Hepatocyte (in vitro differentiated cells): ENCODE results near the gene WDR88.

Experiments used
- EZH2 ChIP-seq: fragments of 200-600 bp; sonication (generic); IDR thresholded peaks from 2 replicates; pipeline ENCODE4 v1.6.1; 2016; ENCODE audit warnings: antibody characterized with exemption, mild to moderate bottlenecking, borderline replicate concordance
- EZH2phosphoT487 ChIP-seq: fragments of 200-600 bp; sonication (generic); IDR thresholded peaks from one replicate; pipeline ENCODE4 v1.6.1; 2018; ENCODE audit warnings: antibody characterized with exemption, mild to moderate bottlenecking, low read depth, moderate library complexity; ENCODE audit not compliant: unreplicated experiment, severe bottlenecking
- TF ChIP-seq, protein P1 (sequence below): fragments of 200-600 bp; sonication (generic); IDR thresholded peaks from 2 replicates; pipeline ENCODE4 v1.5.1; 2016; ENCODE audit warnings: antibody characterized with exemption, mild to moderate bottlenecking; ENCODE audit not compliant: poor library complexity

DNA sequence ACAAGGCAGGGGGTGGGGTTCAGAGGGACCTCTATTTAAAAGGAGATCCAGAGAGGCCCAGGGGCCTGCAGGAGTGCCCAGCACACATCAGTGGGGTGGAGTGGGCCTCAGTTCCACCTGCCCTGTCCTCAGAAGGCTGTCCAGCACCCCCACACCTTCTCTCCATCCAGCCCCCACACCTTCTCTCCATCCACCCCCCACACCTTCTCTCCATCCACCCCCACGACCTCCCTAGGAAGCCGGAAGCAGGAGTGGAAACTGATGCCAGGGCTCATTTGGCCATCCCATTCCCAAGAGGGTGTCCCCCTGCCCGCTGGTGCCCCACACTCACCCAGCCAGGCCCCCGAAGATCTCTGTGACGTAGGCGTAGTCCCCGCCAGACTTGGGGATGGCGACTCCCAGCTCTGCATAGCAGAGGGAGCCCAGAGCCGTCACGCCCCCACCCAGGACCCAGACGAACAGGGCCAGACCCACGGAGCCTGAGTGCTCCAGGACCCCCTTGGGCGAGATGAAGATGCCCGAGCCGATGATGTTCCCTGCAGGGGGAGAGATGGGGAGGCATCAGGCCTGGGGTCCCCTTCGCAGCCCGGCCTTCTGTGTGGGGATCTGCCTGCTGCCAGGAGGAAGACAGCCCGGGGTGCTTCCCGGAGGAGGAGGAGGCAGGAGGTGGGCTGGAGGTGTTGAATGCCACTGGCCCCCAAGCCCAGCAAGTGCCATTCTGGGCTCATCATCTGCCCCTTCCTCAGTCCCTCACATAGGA, 83.7 kb downstream of the WDR88 start:
- TF ChIP-seq, protein P1, sequence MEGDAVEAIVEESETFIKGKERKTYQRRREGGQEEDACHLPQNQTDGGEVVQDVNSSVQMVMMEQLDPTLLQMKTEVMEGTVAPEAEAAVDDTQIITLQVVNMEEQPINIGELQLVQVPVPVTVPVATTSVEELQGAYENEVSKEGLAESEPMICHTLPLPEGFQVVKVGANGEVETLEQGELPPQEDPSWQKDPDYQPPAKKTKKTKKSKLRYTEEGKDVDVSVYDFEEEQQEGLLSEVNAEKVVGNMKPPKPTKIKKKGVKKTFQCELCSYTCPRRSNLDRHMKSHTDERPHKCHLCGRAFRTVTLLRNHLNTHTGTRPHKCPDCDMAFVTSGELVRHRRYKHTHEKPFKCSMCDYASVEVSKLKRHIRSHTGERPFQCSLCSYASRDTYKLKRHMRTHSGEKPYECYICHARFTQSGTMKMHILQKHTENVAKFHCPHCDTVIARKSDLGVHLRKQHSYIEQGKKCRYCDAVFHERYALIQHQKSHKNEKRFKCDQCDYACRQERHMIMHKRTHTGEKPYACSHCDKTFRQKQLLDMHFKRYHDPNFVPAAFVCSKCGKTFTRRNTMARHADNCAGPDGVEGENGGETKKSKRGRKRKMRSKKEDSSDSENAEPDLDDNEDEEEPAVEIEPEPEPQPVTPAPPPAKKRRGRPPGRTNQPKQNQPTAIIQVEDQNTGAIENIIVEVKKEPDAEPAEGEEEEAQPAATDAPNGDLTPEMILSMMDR: no peak
- no peak for TF ChIP-seq EZH2phosphoT487
- no peak for TF ChIP-seq EZH2
